GM13977 (cell line): ENCODE data around the gene HOXC9.

ENCODE experiments used
- DNase-seq: peaks from one replicate; pipeline ENCODE4 v3.0.0; 2012; ENCODE audit warnings: low spot score
- in situ Hi-C: fragments of 300-500 bp; cut with MboI; formaldehyde crosslinking; loops from one replicate; pipeline ENCODE4 v1.12.0; 2022; ENCODE audit warnings: low sequenced_read_pairs, low pct_unique_long_range_greater_than_20kb, mixed read lengths, inconsistent platforms; ENCODE audit not compliant: unreplicated experiment
- TF ChIP-seq, protein P1 (sequence below): IDR thresholded peaks from 2 replicates; pipeline ENCODE4 v1.5.1; 2012; ENCODE audit warnings: mild to moderate bottlenecking, control low read depth; ENCODE audit not compliant: insufficient read depth; ENCODE audit errors: extremely low read depth, missing control alignments

Gene HOXC9

DNA sequence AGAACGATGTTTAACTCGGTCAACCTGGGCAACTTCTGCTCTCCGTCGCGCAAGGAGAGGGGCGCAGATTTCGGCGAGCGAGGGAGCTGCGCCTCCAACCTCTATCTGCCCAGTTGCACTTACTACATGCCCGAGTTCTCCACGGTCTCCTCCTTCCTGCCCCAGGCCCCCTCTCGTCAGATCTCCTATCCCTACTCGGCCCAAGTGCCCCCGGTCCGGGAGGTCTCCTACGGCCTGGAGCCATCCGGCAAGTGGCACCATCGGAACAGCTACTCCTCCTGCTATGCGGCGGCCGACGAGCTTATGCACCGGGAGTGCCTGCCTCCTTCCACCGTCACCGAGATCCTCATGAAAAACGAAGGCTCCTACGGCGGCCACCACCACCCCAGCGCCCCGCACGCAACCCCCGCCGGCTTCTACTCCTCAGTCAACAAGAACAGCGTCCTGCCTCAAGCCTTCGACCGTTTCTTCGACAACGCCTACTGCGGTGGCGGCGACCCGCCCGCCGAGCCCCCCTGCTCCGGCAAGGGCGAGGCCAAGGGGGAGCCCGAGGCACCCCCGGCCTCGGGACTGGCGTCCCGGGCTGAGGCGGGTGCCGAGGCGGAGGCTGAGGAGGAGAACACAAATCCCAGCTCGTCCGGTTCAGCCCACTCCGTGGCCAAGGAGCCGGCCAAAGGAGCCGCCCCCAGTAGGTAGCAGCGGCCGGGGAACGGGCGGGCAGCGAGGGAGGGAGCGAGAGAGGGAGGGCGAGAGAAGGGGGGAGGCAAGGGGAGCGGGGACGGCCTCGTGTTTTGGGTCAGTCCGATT lies 26.5 kb upstream of the HOXC9 start:
- no peak for DNase-seq
- TF ChIP-seq, protein P1, sequence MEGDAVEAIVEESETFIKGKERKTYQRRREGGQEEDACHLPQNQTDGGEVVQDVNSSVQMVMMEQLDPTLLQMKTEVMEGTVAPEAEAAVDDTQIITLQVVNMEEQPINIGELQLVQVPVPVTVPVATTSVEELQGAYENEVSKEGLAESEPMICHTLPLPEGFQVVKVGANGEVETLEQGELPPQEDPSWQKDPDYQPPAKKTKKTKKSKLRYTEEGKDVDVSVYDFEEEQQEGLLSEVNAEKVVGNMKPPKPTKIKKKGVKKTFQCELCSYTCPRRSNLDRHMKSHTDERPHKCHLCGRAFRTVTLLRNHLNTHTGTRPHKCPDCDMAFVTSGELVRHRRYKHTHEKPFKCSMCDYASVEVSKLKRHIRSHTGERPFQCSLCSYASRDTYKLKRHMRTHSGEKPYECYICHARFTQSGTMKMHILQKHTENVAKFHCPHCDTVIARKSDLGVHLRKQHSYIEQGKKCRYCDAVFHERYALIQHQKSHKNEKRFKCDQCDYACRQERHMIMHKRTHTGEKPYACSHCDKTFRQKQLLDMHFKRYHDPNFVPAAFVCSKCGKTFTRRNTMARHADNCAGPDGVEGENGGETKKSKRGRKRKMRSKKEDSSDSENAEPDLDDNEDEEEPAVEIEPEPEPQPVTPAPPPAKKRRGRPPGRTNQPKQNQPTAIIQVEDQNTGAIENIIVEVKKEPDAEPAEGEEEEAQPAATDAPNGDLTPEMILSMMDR: no peak
- in situ Hi-C loops: no loop called here

DNA sequence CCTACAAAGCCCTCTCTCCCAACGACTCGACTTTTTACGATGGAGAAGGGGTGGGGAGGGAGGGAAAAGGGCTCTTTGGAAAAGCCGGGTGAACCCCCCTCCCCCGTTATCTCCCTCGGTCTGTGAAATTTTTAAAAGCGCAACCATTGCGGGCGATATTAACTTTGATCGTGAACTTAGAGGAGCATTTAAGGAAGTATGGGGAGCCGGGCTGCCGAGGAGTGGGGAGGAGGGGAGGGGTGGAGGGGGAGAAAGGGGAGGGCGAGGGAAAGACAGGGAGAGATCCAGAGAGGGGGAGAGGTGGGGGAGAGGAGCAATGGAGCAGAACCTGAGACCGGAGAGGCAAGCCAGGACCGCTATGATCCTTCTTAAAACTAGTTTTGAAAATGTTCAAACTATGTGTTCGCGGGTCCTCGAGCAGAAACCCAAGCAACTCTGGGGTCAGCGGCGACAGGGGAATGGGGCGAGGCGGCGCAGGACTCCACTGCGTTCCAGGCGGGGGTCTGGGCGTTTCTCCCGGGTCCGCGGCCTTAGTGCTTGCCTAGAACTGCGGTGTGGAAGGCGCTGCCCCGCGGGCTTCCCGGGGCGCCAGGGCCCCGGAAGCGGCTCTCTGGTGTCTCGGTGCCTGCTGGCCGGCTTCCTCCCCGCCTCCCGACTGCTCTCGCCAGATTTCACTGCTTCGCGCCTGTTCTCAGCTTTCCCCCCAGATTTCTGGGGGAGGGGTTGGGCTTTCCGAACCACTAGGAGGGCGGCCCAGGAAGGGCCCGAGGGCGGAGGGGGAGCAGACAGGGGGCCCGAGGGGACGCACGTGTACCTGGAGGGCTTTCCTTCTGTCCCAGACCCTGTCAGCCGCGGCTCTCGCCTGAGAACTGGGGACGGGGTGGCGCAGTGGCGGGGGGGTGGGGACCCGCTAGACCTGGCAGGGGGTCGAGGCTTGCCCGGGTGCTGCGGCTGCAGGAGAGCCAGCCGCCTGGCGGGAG lies 25.6 kb upstream of the HOXC9 start, which contains the start of gene HOTAIR:
Gene HOTAIR (minus strand): TSS at position 871 of the 980 bp plus-strand sequence.
- TF ChIP-seq, protein P1: no peak
- in situ Hi-C loops: no loop called here
- peak; percentile 74 for DNase-seq

DNA sequence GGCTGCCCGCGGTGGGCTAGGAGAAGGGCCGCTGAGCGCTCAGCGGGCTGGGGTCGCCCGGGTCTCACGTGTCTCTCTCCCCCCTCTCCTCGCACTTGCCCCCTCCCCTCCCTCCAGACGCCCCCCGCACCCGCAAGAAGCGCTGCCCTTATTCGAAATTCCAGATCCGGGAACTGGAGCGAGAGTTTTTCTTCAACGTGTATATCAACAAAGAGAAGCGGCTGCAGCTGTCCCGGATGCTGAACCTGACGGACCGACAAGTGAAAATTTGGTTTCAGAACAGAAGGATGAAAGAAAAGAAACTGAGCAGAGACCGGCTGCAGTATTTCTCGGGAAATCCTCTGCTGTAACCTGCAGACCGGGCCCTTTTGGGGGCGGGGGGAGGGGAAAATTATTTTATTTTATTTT lies 24.9 kb upstream of the HOXC9 start:
- TF ChIP-seq, protein P1: no peak
- in situ Hi-C loops: no loop called here
- no peak for DNase-seq

DNA sequence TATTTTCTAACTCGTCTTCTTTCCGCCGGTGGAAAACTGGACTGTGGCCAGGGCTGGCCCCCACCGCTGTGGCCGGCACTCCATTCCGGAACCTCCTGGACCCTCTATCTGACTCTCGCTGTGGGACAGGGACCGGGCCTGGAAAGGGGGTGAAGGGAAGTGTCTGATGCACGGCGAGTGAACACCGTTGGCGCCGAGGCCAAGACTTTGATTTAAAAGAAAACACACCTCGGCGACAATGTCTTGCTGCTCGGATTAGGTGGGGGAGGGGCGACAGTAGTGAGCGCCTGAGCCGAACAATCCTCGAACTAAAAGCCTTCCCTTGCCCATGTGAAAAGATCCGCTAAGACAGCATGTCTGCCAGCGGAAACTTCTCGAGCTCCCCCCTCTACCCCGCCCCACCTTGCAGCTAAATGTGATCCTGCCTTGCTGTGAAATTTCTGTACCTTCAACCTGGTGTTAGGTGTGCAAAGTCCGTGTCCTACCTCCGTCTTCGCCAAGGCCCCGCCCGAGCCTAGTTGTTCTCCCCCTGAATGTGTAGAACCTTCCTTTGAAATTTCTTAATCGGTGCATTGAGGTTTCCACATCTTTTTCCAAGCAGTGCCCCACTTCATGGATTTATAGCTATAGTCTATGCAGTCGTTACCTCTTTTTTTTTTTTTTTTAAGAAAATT lies 24.3 kb upstream of the HOXC9 start:
- in situ Hi-C loops: no loop called here
- TF ChIP-seq, protein P1: no peak
- DNase-seq: no peak

DNA sequence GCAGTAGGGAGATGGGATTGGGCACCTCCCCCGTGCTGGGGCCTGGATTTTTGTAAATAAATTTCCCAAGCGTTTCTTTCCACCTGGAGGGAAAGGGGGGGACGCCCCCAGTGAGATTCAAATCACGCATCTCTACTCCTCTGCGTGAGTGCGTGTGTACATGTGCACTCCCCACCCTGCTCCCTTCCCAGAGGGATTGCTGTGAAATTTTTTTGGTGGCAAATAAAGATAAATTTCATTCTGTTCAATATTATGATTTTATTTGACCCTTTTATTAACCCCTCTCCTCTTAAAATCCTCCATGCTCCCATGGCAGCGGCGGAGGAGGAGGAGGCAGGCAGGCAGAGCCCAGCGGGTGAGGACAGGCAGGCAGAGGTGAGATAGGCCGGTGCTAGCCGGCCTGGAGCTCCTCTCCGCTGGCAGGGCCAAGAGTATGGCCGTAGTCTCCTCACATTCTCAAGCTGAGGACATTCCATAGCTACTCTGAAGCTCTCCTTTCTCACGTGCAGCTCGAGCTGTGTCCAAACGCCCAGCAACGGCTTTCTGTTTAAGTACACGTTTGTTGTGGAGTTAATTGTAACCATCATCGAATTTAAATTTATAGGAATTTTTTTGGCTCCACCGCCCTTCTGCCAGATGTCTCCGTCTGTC lies 23.7 kb upstream of the HOXC9 start:
- in situ Hi-C loops: no loop called here
- no peak for DNase-seq
- TF ChIP-seq, protein P1: no peak
